PC-3 (cell line): ENCODE measurements around the gene MYB. TPM values are rescaled to one million over a fixed set of nuclear protein-coding genes. Genes with fewer than 3 reads are reported as not detected.
"Not testable (repeated sequence)": the region's sequence is repeated elsewhere in the genome, so short reads cannot be mapped to it uniquely, and the experiment has no call there.

ENCODE experiments used
- ATAC-seq: fragments of 200-7000 bp; cut with Tn5 transposase; 2 replicates; pipeline ENCODE4 v1.9.1; 2020; ENCODE audit warnings: mild to moderate bottlenecking, moderate library complexity
- BruUV-seq: library from RNA; stranded (reverse); fragments of 400-500 nt; replicated peaks from 2 replicates; lab custom pipeline; 2021; lab: Mats Ljungman, UMichigan
- CTCF ChIA-PET: fragments of 300-600 bp; sonication (Branson Sonifier 250); formaldehyde crosslinking; loops from one replicate; lab custom pipeline; 2022; ENCODE audit warnings: antibody characterized with exemption; lab: Charles Lee
- POLR2A ChIA-PET: fragments of 300-600 bp; sonication (Branson Sonifier 250); formaldehyde crosslinking; loops from one replicate; lab custom pipeline; 2022; ENCODE audit warnings: antibody characterized with exemption; ENCODE audit not compliant: unreplicated experiment; lab: Charles Lee
- DNase-seq: peaks from one replicate; pipeline ENCODE4 v3.0.0-alpha.2; 2015
- H2AFZ ChIP-seq: fragments of 300-600 bp; sonication (generic); 2 replicates; pipeline ENCODE4 v1.6.0; 2016; ENCODE audit warnings: antibody characterized with exemption, low read length
- H3F3A ChIP-seq: fragments of 300-600 bp; sonication (generic); one replicate; pipeline ENCODE4 v1.6.0; 2017; ENCODE audit warnings: antibody characterized with exemption, low read length, control low read depth, mild to moderate bottlenecking; ENCODE audit not compliant: unreplicated experiment
- H3K27ac ChIP-seq: fragments of 300-600 bp; sonication (generic); 2 replicates; pipeline ENCODE4 v1.5.1; 2016; ENCODE audit warnings: mild to moderate bottlenecking, low read length
- H3K27me3 ChIP-seq: fragments of 300-600 bp; sonication (generic); 2 replicates; pipeline ENCODE4 v1.6.1; 2016; ENCODE audit warnings: low read length, mixed read lengths
- H3K36me3 ChIP-seq: fragments of 300-600 bp; sonication (generic); 2 replicates; pipeline ENCODE4 v1.6.1; 2016; ENCODE audit warnings: low read depth, mixed run types, low read length, mixed read lengths
- H3K4me1 ChIP-seq: fragments of 300-600 bp; sonication (generic); 2 replicates; pipeline ENCODE4 v1.5.1; 2016; ENCODE audit warnings: low read length; ENCODE audit not compliant: insufficient read depth
- H3K4me2 ChIP-seq: fragments of 300-600 bp; sonication (generic); 2 replicates; pipeline ENCODE4 v1.6.0; 2016; ENCODE audit warnings: low read length
- H3K4me3 ChIP-seq: fragments of 300-600 bp; sonication (generic); 2 replicates; pipeline ENCODE4 v1.5.1; 2016; ENCODE audit warnings: mild to moderate bottlenecking, low read length, mixed read lengths
- H3K79me2 ChIP-seq: fragments of 300-600 bp; sonication (generic); 2 replicates; pipeline ENCODE4 v1.6.1; 2017; ENCODE audit warnings: low read length, mixed read lengths
- H3K9ac ChIP-seq: fragments of 300-600 bp; sonication (generic); 2 replicates; pipeline ENCODE4 v1.6.0; 2016; ENCODE audit warnings: mild to moderate bottlenecking, low read length
- H3K9me2 ChIP-seq: fragments of 300-600 bp; sonication (generic); replicated peaks from 2 replicates; pipeline ENCODE4 v1.6.1; 2016; ENCODE audit warnings: mixed run types, low read length, mixed read lengths
- H3K9me3 ChIP-seq: fragments of 300-600 bp; sonication (generic); 2 replicates; pipeline ENCODE4 v1.6.1; 2016; ENCODE audit warnings: low read length, mixed read lengths
- H4K20me1 ChIP-seq: fragments of 300-600 bp; sonication (generic); 2 replicates; pipeline ENCODE4 v1.6.1; 2016; ENCODE audit warnings: low read length, mixed read lengths
- CTCF ChIP-seq: fragments of 300-600 bp; sonication (generic); conservative IDR thresholded peaks from 2 replicates; pipeline ENCODE4 v1.5.1; 2017; ENCODE audit warnings: antibody characterized with exemption, low read depth, mild to moderate bottlenecking, low read length
- EZH2 ChIP-seq: fragments of 300-600 bp; sonication (generic); IDR thresholded peaks from one replicate; pipeline ENCODE4 v1.6.1; 2017; ENCODE audit warnings: antibody characterized with exemption, mild to moderate bottlenecking, low read length; ENCODE audit not compliant: unreplicated experiment
- EZH2phosphoT487 ChIP-seq: fragments of 300-600 bp; sonication (generic); IDR thresholded peaks from 2 replicates; pipeline ENCODE4 v1.6.1; 2018; ENCODE audit warnings: mild to moderate bottlenecking, antibody characterized with exemption, low read length, borderline replicate concordance
- intact Hi-C: fragments of 100-400 bp; cut with micrococcal nuclease; formaldehyde crosslinking; loops from 2 replicates; pipeline ENCODE4 v1.9.0; 2023
- total RNA-seq: library from RNA; depleted of rRNA; stranded (reverse); fragments of >200 nt; gene quantifications from 2 replicates; pipeline ENCODE4 v1.2.3, GENCODE V29; 2014

MYB gene
- total RNA-seq, 1 experiment from 2014 or later, result 4.4 TPM

- no TSS peak for BruUV-seq
- H3K9me2 ChIP-seq, result no peaks in the 10 kb centered on the region
Observed at GRCh38 chr6:135141728-135142127, 39.4 kb upstream of the MYB start.

GRCh38 chr6:135142232-135142631, 38.9 kb upstream of the MYB start:
- DNase-seq, H3F3A ChIP-seq, H3K9me3 ChIP-seq, POLR2A ChIA-PET, H3K27me3 ChIP-seq, ATAC-seq, H3K4me3 ChIP-seq, H3K36me3 ChIP-seq, intact Hi-C loops, H2AFZ ChIP-seq, H3K4me2 ChIP-seq, H3K9me2 ChIP-seq, H3K79me2 ChIP-seq, H4K20me1 ChIP-seq, BruUV-seq, H3K9ac ChIP-seq, H3K4me1 ChIP-seq, H3K27ac ChIP-seq, CTCF ChIA-PET: not testable (repeated sequence)

More at GRCh38 chr6:135141728-135142127, 39.4 kb upstream of the MYB start:
- Histone ChIP-seq H3F3A (no peaks in the 10 kb centered on the region), H3K79me2 (no peaks in the 10 kb centered on the region), H3K4me3 (no peak overlapping the region), H3K9ac (no peak overlapping the region), H3K4me1 (0 out of 2 replicates have a peak, but pooled peaks cover 6% of the 10 kb centered on the region), H3K36me3 (no peaks in the 10 kb centered on the region), H2AFZ (no peak overlapping the region), H3K27me3 (no peaks in the 10 kb centered on the region; the same call in 1 of the 2 replicates), H3K9me3 (no peaks in the 10 kb centered on the region), H3K4me2 (no peak overlapping the region), H3K27ac (no peak overlapping the region), H4K20me1 (no peaks in the 10 kb centered on the region)
- no peak for TF ChIP-seq EZH2
- TF ChIP-seq CTCF, result no peak
- no peak for TF ChIP-seq EZH2phosphoT487
- ChIA-PET CTCF (no interaction called here), POLR2A (no interaction called here)
- ATAC-seq (no peak), DNase-seq (no peak)
- intact Hi-C loops, result no loop called here

GRCh38 chr6:135144673-135145062, 36.4 kb upstream of the MYB start:
- Histone ChIP-seq H3K4me1 (0 out of 2 replicates have a peak, but pooled peaks cover 6% of the 10 kb centered on the region), H3K27ac (no peak overlapping the region), H4K20me1 (no peaks in the 10 kb centered on the region), H3K27me3 (no peaks in the 10 kb centered on the region), H3K79me2 (no peaks in the 10 kb centered on the region), H3K9ac (no peak overlapping the region), H3K9me3 (no peaks in the 10 kb centered on the region), H3K9me2 (no peaks in the 10 kb centered on the region), H3F3A (no peaks in the 10 kb centered on the region), H2AFZ (no peak overlapping the region), H3K36me3 (no peaks in the 10 kb centered on the region), H3K4me3 (no peak overlapping the region), H3K4me2 (no peak overlapping the region)
- CTCF ChIA-PET, result interaction anchor here (0.6 to 0.8 kb wide), 4 partner anchors 39 to 295 kb away, joined by 3 to 8 read pairs (median 6); no protein-coding TSS in a partner anchor
- POLR2A ChIA-PET, result interaction anchor here (0.7 kb wide), 1 partner anchor 1253 kb away, joined by 5 read pairs; no protein-coding TSS in a partner anchor
- DNase-seq (no peak), ATAC-seq (no peak)
- no TSS peak for BruUV-seq
- intact Hi-C loops, result loop anchor here (1.0 to 5.0 kb wide), 3 partner anchors 39 to 293 kb away; no protein-coding TSS in a partner anchor
- no peak for TF ChIP-seq CTCF
- no peak for TF ChIP-seq EZH2
- TF ChIP-seq EZH2phosphoT487, result no peak
